Testis (tissue), 2 donors: Measurements from ENCODE around the gene ANK2.

Experiments used
- POLR2A ChIP-seq: fragments of 450-650 bp; IDR thresholded peaks from one replicate; pipeline ENCODE4 v1.6.1; 2017; ENCODE audit warnings: antibody characterized with exemption, mild to moderate bottlenecking, moderate library complexity
- TF ChIP-seq, protein P1 (sequence below), 3 experiments: fragments of 450-650 bp in 2 of 3; fragments of 200-600 bp in 1 of 3; sonication (generic) in 1 of 3; IDR thresholded peaks; one replicate each; pipeline ENCODE4 v1.5.1; 2016 to 2019; ENCODE audit warnings: antibody characterized with exemption in 3 of 3, mild to moderate bottlenecking in 2 of 3, moderate library complexity in 1 of 3

DNA sequence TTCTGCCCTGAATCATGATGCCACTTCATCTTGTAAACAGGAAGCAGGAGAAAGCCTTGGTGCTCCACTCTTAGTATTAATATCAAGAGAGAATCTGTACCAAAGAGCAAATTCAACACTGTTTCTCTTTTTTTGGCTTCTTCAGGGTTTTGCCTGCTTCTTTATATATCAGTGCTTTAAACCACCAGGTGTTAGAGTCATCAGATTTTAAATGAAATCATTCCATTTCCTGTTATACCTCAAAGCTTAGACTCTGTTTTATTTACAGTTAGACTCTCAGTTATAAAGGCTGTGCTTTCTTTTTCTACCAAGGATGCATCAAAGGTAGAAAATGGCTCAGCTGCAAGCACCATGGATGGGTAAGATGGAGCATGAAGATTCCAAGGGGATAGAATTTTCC lies 361.2 kb downstream of the ANK2 start:
- TF ChIP-seq, protein P1, sequence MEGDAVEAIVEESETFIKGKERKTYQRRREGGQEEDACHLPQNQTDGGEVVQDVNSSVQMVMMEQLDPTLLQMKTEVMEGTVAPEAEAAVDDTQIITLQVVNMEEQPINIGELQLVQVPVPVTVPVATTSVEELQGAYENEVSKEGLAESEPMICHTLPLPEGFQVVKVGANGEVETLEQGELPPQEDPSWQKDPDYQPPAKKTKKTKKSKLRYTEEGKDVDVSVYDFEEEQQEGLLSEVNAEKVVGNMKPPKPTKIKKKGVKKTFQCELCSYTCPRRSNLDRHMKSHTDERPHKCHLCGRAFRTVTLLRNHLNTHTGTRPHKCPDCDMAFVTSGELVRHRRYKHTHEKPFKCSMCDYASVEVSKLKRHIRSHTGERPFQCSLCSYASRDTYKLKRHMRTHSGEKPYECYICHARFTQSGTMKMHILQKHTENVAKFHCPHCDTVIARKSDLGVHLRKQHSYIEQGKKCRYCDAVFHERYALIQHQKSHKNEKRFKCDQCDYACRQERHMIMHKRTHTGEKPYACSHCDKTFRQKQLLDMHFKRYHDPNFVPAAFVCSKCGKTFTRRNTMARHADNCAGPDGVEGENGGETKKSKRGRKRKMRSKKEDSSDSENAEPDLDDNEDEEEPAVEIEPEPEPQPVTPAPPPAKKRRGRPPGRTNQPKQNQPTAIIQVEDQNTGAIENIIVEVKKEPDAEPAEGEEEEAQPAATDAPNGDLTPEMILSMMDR (IDR thresholded peaks at IDR 0.05) = no peak
- no peak for TF ChIP-seq POLR2A
